Measurements from ENCODE around the gene ZNF117. TPM values are rescaled to one million over a fixed set of nuclear protein-coding genes. Genes with fewer than 3 reads are reported as not detected.

ZNF117 gene
- total RNA-seq, 1 experiment from 2014 or later, result 5.4 TPM

Other genes with a start within 250 kb of the ZNF117 start
- 15.8 and 30.6 TPM in 2 replicates for gene ZNF138, start 196.6 kb downstream of the ZNF117 start, total RNA-seq (2014; rRNA removed; shearing (Covaris generic))
- gene ZNF273, start 87.8 kb downstream of the ZNF117 start, total RNA-seq (2014; rRNA removed; shearing (Covaris generic)), result 10.4 and 15.7 TPM in 2 replicates
- gene ERV3-1, start 15.7 kb upstream of the ZNF117 start, total RNA-seq (2014; rRNA removed; shearing (Covaris generic)), result 5.3 and 8.8 TPM in 2 replicates